HG03469 (cell line): ENCODE measurements around the gene RGS9BP.
"Not testable (repeated sequence)": the region's sequence is repeated elsewhere in the genome, so short reads cannot be mapped to it uniquely, and the experiment has no call there.

Source experiments
- ATAC-seq: cut with Tn5 transposase; IDR thresholded peaks from one replicate; pipeline ENCODE4 v1.9.1; 2021; ENCODE audit warnings: mild to moderate bottlenecking, moderate library complexity, moderate number of reproducible peaks; ENCODE audit not compliant: unreplicated experiment

The RGS9BP gene

GRCh38 chr19:32671883-32672593 is 3.6 kb upstream of the RGS9BP start:
- no peak for ATAC-seq

DNA sequence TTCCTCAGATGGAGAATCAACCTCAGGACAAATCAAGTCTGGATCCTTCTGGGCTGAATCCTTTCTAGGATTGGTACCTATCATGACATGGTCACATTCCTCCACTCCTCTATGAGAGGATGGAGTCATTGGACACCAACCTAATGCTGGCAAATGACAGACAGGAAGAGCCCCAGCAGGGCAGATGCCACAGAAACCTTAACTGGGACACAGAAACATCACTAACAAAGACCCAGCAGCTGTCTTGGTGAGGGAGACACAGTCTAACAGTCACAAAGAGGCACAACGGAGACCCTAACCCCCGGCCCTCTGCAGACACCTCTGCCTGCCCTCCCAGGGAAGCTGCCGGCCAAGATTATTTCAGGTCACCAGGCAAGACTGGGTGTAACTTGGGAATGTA is 2.8 kb upstream of the RGS9BP start:
- ATAC-seq: no peak

DNA sequence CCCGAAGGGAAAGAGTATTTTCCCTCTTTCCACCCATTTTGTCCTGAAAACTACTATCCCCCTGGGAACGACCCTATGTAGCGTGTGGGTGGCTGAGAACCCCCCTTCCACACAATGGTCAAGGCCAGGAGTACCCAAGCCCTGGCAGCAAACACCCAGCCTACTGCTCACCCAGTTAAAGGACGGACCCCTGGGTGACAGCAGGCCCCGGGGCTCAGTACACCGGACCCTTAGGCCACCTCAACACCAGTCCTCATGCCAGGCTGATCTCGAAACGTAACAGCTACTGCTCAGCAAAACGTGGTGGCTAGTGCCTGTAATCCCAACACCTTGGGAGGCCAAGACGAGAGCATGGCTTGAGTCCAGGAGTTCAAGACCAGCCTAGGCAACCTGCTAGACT is 2.1 kb upstream of the RGS9BP start:
- no peak for ATAC-seq

DNA sequence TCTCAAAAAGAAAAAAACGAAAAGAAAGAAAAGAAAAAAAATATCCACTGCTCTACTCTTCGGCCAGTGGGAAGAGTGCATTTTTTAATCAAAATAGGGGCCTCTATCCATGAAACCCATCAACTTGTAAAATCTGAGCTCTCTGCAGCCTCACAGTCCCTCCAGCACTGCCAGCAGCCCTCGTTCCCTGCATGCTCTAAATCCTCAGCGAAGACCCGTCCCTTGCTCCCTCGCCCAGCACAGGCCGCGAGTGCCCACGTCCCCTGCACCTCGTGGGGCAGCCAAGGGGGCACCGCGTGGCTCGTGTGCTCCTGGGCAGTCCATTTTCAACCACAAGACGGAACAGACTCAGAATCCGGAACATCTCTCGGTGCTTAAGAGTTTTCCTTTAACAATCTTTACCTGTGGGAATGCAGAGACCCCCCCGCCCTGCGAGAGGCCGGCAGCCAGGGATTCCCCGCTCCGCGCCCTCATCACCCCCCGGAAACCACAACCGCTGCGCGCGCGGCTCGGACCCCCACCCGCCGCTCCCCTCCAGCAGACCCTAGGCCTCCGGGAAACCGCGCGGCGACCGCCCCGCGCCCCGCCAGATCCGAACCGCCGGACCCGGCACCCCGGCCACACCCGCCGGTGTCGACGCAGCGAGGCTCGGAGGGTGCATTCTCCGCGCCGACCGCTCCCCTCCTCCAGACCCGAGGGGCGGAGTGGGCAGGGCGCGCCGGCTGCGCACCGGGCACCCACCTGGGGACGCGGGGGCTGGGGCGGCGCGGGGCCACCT is 1.3 kb upstream of the RGS9BP start:
- no peak for ATAC-seq

- peak; percentile 97 for ATAC-seq
These were observed 523 bp upstream of the RGS9BP start, which contains the start of gene ANKRD27 for GRCh38 chr19:32674931-32675719. TSS of gene ANKRD27 (minus strand) at chr19:32675180. CDS start at chr19:32659015, 16,165 bp downstream.

- ATAC-seq: no peak
These were observed 692 bp downstream of the RGS9BP start for GRCh38 chr19:32676186-32676894.

DNA sequence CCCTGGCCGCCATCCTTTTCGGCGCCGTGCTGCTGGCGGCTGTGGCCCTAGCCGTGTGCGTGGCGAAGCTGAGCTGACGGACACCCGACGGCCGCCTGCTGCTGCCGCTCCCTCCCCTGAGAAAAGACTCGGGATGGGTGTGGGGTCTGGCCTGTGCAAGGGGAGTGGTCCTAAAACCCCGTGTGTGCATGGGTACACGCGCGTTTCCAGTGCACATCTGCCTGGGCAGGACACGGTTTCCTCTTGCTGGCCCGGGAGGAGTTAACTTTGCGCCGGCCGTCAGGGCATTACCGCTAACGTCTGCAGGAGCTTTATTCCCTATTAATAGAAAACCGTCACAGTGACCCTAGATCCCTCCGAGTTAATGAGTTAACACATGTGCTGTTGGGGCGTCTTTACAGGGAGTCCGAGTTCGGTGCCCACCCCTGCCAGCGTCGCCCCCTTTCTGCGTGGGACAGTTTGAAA is 1.3 kb downstream of the RGS9BP start:
- no peak for ATAC-seq

DNA sequence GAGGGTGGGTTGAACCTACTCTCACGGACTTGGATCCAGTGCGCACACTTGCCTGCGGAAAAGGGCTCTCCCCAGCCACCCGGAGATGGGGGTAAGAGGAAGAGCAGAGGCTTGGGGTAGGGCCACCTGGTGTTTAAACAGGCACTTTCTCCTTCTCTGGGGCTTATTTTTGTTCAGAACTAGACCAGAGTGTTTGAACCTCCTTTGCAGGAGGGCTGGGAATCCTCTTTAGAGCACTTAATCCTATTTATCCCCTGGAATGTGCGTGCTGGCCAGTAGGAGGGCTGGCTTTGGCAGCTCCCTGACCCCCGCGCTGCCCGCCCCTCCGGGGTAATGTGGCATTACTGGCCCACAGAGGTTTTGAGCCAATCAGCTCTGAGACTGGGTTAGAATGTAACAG is 2.0 kb downstream of the RGS9BP start:
- no peak for ATAC-seq

GRCh38 chr19:32680986-32681385 is 5.3 kb downstream of the RGS9BP start:
- no peak for ATAC-seq

DNA sequence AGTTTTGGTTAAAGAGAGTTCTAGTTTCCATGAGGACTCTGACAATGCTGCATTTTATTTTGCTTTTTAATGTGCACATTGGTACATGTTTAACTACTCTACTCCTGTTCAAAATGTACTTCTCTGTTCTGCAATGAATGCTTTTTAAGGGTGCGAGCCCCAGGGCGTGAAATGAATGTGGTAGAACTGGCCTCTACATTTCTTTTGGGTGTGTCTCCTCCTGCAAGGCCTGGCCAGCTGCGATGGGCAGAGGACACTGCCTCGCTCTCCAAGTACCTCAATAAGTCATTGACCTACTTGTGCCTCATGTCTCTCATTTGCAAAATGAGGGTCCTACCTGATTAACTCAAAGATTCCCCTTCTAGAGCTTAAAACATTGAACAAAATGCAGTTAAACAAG is 6.7 kb downstream of the RGS9BP start:
- ATAC-seq: no peak

DNA sequence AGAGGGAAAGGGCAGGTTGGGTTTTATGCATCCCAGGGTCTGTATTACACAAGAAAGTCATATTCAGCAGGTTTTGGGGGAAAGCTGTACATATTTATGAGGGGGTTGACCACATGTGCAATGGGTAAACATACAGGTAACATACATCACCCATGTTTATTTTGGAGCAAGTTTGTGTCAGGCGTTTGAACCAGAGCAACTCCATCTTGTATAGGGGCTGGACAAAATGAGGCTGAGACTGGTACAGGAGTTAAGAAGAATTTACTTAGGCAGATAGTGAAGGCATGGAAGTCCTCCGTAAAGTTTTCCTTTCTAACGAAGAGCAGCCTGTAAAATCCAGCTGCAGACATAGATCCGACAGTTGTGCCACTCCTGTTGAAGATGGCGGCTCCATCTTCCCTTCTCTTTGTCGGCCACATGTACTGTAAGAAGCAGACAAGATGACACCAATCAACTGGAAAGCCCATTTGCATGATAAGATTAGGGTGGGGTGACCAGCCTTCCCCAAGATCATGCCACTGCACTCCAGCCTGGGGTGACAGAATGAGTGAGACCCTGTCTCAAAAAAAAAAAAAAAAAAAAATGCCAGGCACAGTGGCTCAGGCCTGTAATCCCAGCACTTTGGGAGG is 11.3 kb downstream of the RGS9BP start:
- no peak for ATAC-seq

DNA sequence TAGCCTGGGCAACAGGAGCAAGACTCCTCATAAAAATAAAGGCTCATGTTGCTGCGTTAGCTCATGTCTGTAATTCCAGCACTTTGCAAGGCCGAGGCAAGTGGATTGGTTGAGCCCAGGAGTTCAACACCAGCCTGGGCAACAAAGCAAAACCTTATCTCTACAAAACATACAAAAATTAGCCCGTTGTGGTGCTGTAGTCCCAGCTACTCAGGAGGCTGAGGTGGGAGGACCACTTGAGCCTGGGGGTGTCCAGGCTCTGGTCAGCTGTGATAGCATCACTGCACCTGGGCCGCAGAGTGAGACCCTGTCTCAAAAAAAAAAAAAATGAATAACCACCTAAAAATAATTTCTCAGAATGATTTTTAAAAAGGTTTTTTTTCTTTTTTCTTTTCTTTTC is 12.0 kb downstream of the RGS9BP start:
- no peak for ATAC-seq

GRCh38 chr19:32688311-32688710 is 12.7 kb downstream of the RGS9BP start:
- no peak for ATAC-seq

- ATAC-seq: peak; percentile 86
These were observed 15.8 kb downstream of the RGS9BP start, which contains the start of gene NUDT19 for GRCh38 chr19:32691291-32691951. TSS of gene NUDT19 (plus strand) at chr19:32691821. CDS start at chr19:32691961, 140 bp downstream.

- peak; percentile 34 for ATAC-seq
These were observed 16.5 kb downstream of the RGS9BP start for GRCh38 chr19:32691952-32692726.

DNA sequence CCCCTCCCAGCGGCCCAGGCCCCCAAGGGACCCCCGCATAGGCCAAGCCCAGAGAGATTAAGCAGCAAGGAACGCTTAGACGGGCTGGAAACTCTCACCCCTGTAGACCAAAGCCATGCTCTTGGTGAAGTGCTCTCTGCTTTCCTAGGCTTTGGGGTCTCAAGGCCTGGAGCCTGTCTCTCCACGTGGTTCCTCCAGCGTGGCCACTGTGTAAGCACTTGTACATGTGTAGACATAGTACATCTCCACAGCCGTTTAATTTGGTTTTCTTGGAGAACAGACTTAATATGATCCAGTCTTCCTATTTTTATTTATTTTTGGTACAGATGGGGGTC is 17.0 kb downstream of the RGS9BP start:
- ATAC-seq: no peak

GRCh38 chr19:32693151-32694108 is 17.8 kb downstream of the RGS9BP start:
- ATAC-seq: not testable (repeated sequence)

GRCh38 chr19:32694316-32694715 is 18.7 kb downstream of the RGS9BP start:
- ATAC-seq: not testable (repeated sequence)
